GM10248 (cell line): ENCODE results near the gene SPSB1.

ENCODE experiments used
- CTCF ChIA-PET: fragments of 300-600 bp; sonication (Branson Sonifier 250); formaldehyde crosslinking; extraction: SDS; loops from one replicate; lab custom pipeline; 2021; ENCODE audit warnings: antibody characterized with exemption; lab: Yijun Ruan, JAX
- POLR2A ChIA-PET: fragments of 350-650 bp; sonication (Branson Sonifier 250); formaldehyde crosslinking; extraction: SDS; loops from one replicate; lab custom pipeline; 2020; ENCODE audit warnings: antibody characterized with exemption; lab: Yijun Ruan, JAX
- DNase-seq: peaks from one replicate; pipeline ENCODE4 v3.0.0; 2012; ENCODE audit errors: extremely low spot score
- TF ChIP-seq, protein P1 (sequence below): IDR thresholded peaks from 2 replicates; pipeline ENCODE4 v1.5.1; 2012; ENCODE audit warnings: mild to moderate bottlenecking, low read depth; ENCODE audit errors: extremely low read depth, missing control alignments, control extremely low read depth

The SPSB1 gene

DNA sequence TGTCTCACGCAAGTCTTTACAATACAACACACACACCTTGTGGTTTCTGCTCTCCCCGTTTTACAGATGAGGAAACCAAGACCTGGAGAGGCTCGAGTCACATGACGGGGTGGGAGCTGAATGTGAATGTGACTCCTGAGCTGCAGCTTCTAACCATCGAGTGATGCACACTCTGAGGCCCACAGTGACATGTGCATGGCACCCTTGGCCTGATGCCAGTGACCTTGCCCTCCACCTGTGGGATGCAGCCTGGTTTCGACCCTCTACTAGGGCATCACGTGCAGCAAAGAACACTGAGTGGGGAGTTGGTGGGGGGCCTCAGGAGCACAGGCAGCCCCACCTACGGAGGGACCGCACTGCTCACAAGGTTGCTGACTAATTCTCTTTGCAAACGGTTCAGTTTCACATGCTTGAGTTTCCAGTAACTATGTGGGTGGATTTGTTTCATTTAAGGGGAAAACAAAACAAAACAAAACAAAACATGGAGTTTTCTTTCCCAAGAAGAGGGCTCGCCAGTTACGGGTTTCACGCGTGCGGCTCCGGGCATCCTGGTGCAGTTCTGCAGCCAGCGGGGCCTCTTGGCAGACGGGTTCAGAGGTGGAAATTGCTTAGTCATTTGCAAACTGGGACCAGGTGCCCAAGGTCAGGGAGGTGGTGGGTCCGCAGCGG is 22.9 kb downstream of the SPSB1 start:
- POLR2A ChIA-PET: interaction anchor here (0.6 kb wide), 1 partner anchor 680 kb away, joined by 3 read pairs; no protein-coding TSS in a partner anchor
- TF ChIP-seq, protein P1, sequence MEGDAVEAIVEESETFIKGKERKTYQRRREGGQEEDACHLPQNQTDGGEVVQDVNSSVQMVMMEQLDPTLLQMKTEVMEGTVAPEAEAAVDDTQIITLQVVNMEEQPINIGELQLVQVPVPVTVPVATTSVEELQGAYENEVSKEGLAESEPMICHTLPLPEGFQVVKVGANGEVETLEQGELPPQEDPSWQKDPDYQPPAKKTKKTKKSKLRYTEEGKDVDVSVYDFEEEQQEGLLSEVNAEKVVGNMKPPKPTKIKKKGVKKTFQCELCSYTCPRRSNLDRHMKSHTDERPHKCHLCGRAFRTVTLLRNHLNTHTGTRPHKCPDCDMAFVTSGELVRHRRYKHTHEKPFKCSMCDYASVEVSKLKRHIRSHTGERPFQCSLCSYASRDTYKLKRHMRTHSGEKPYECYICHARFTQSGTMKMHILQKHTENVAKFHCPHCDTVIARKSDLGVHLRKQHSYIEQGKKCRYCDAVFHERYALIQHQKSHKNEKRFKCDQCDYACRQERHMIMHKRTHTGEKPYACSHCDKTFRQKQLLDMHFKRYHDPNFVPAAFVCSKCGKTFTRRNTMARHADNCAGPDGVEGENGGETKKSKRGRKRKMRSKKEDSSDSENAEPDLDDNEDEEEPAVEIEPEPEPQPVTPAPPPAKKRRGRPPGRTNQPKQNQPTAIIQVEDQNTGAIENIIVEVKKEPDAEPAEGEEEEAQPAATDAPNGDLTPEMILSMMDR: no peak
- DNase-seq: peak; percentile 67
- CTCF ChIA-PET: interaction anchor here (0.9 to 1.0 kb wide), 2 partner anchors 140 to 175 kb away, joined by 3 read pairs; no protein-coding TSS in a partner anchor

DNA sequence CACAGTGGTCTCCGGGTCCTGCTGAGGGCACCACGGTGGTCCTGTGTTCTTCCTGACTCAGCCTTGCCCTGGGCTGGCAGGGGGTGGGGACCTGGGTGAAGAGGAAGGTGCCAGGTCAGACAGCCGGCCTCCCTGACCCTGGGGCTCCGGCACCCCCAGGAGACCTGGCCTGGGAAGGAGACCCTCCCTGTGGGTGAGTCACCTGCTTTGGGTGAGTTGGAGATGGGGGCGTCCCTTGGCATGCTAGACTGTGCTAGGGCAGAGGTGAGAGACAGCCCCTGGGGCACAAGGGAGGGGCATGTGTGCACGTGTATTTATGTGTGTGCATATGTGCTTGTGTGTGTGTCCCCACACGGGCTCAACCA is 23.4 kb downstream of the SPSB1 start:
- DNase-seq: no peak
- TF ChIP-seq, protein P1: no peak
- ChIA-PET POLR2A (no interaction called here), CTCF (no interaction called here)

DNA sequence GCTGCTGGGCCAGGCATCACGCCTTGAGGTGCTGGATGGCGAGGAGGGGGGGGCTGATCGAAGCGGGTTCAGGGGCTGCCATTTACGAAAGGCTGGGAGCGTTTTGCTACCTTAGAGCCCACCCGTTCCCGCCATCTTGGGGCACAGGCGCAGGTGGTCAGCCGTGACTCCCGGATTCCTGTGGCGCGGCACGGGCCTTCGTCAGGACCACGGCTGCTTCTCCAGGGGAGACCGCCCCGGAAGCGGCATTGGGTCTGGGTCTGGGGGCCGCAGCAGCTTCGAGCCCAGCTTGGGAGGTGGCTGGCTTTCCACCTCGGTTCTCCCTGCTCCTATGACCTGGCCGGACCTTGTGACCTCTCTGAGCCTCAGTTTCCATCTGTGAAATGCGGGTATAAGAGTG is 23.8 kb downstream of the SPSB1 start:
- TF ChIP-seq, protein P1: no peak
- CTCF ChIA-PET: no interaction called here

DNA sequence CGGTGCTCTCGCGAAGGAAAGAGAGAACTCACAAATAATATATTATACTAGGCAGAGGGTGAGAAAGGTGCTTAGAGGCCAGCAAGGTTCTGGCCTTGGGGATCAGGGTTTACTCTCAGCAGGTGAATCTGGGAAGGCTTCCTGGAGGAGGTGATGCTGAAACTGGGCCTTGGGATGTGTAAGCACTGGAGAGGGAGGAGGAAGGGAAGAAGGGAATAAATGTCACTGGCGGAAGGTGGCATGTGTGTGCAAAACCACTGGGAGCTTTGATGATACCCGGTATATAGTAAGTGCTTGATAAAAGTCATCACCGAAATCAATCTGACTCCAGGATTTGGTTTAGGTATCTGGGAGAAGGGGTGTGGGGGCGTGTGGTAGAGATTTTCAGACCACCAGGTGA is 24.4 kb downstream of the SPSB1 start:
- ChIA-PET POLR2A (no interaction called here), CTCF (interaction anchor here (1.1 kb wide), 1 partner anchor 178 kb away, joined by 3 read pairs; no protein-coding TSS in a partner anchor)
- DNase-seq: no peak
- TF ChIP-seq, protein P1: no peak

More for the DNA sequence above, 23.8 kb downstream of the SPSB1 start:
- POLR2A ChIA-PET: no interaction called here
- DNase-seq: no peak

DNA sequence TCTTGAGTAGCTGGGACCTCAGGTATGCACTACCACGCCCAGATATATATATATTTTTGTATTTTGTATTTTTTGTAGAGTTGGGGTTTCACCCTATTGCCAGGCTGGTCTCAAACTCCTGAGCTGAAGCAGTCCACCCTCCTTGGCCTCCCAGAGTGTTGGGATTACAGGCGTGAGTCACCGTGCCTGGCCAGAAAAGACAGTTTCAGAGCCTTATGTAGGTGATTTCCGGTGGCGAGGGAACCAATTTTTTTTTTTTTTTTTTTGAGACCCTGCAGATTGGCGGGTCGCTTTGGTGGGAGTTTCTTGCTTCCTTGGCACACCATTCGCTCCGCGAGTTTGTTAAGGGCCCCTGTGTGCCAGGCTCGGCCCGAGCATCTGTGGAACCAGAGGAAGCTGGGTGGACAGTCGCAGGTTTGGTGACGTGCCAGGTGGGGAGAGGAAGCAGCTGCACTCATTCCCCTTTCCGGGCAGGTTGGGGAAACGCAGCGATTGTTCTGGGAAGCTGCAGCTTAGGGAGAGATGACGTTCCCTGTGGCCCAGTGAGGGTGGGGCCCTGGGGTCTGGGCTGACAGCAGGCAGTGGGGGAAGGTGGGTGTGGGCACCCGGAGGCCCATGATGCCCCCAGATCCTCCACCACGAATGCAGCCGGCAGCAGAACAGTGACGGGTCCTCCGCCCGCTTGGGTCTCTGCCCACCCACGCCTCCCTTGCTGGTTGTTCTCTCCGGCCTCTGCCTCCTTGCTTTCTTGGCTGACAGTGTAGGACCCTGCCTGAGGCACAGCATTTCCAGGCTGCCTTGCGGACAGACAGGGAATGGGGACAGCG is 25.1 kb downstream of the SPSB1 start:
- POLR2A ChIA-PET: no interaction called here

More for the DNA sequence above, 25.1 kb downstream of the SPSB1 start:
- DNase-seq: peak; percentile 45
- CTCF ChIA-PET: interaction anchor here (1.1 kb wide), 1 partner anchor 177 kb away, joined by 3 read pairs; no protein-coding TSS in a partner anchor
- TF ChIP-seq, protein P1: no peak
